Skeletal muscle tissue (tissue), 4 donors: ENCODE measurements around the gene FBLN1. TPM values are rescaled to one million over a fixed set of nuclear protein-coding genes. Genes with fewer than 3 reads are reported as not detected.

Experiments
- H3K27ac ChIP-seq: one replicate; pipeline ENCODE4 v1.7.0; 2013; ENCODE audit warnings: mild to moderate bottlenecking, low read depth, low read length, inconsistent platforms
- H3K27me3 ChIP-seq, 3 donors: one replicate each; pipeline ENCODE4 v1.7.0; 2013; ENCODE audit warnings: low read length in 3 of 3; ENCODE audit not compliant: control insufficient read depth in 3 of 3, insufficient read depth in 3 of 3
- H3K36me3 ChIP-seq, 3 donors: one replicate each; pipeline ENCODE4 v1.7.0; 2013; ENCODE audit warnings: low read length in 3 of 3; ENCODE audit not compliant: control insufficient read depth in 3 of 3, insufficient read depth in 3 of 3
- H3K4me1 ChIP-seq, 3 donors: one replicate each; pipeline ENCODE4 v1.7.0; 2013; ENCODE audit warnings: low read length in 3 of 3, mild to moderate bottlenecking in 3 of 3; ENCODE audit not compliant: control insufficient read depth in 3 of 3, insufficient read depth in 3 of 3
- H3K4me3 ChIP-seq, 3 donors: one replicate each; pipeline ENCODE4 v1.7.0; 2013; ENCODE audit warnings: low read length in 3 of 3
- H3K9ac ChIP-seq, 3 donors: one replicate each; pipeline ENCODE4 v1.7.0; 2013; ENCODE audit warnings: low read length in 3 of 3, mild to moderate bottlenecking in 3 of 3, moderate library complexity in 2 of 3, low read depth in 1 of 3
- H3K9me3 ChIP-seq, 3 donors: one replicate each; pipeline ENCODE4 v1.7.0; 2013; ENCODE audit warnings: low read length in 3 of 3; ENCODE audit not compliant: control insufficient read depth in 3 of 3
- total RNA-seq: library from RNA; depleted of rRNA; stranded (reverse); fragments of >200 nt; gene quantifications from one replicate; pipeline ENCODE4 v1.2.3, GENCODE V29; 2014
- donor health status: Osteomylitis.

Gene FBLN1
- total RNA-seq, 1 donor from 2014 or later, result 105 TPM

DNA sequence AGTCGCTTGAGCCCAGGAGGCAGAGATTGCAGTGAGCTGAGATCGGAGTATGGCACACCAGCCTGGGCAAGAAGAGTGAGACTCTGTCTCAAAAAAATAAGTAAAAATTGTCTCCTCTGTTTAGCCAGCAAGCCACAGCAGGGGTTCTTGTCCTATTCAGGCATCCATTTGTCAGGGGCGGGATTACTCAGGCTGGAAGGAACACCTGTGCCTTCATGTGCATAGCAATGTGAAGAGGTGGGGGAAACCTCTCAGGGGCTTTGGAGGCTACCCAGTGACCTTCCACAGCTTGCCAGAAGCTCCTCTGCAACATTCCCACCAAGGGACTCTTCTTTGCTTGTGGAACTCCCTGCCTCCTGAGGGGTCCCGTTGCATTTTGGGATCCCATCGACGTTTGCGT, 63.3 kb downstream of the FBLN1 start:
- no peak overlapping the region for H3K27ac ChIP-seq
- H3K4me3 ChIP-seq, result no peak overlapping the region
- peaks cover 0 to 9% (median 4%) of the 10 kb centered on the region in 3 donors for H3K36me3 ChIP-seq
- H3K27me3 ChIP-seq, result no peaks in the 10 kb centered on the region
- H3K9me3 ChIP-seq, result peaks cover 0 to 2% (median 0%) of the 10 kb centered on the region in 3 donors
- H3K4me1 ChIP-seq, result peaks cover 4 to 12% (median 7%) of the 10 kb centered on the region in 3 donors
- no peak overlapping the region for H3K9ac ChIP-seq

DNA sequence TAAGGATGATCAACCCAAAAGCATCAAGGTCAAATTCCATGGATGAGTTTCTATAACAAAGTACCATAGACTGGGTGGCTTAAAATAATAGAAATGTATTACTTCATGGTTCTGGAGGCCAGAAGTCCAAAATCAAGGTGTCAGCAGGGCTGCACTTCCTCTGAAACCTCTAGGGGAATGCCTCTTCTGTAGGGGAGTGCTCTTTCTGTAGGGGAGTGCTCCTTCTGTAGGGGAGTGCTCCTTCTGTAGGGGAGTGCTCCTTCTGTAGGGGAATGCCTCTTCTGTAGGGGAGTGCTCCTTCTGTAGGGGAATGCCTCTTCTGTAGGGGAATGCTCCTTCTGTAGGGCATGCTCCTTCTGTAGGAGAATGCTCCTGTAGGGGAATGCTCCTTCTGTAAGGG, 65.5 kb downstream of the FBLN1 start:
- Histone ChIP-seq H3K9me3 (peaks cover 0 to 2% (median 0%) of the 10 kb centered on the region in 3 donors), H3K27me3 (no peaks in the 10 kb centered on the region), H3K4me1 (peaks cover 4 to 12% (median 7%) of the 10 kb centered on the region in 3 donors), H3K4me3 (no peak overlapping the region), H3K36me3 (peaks cover 0 to 5% (median 2%) of the 10 kb centered on the region in 3 donors), H3K27ac (no peak overlapping the region), H3K9ac (no peak overlapping the region)

DNA sequence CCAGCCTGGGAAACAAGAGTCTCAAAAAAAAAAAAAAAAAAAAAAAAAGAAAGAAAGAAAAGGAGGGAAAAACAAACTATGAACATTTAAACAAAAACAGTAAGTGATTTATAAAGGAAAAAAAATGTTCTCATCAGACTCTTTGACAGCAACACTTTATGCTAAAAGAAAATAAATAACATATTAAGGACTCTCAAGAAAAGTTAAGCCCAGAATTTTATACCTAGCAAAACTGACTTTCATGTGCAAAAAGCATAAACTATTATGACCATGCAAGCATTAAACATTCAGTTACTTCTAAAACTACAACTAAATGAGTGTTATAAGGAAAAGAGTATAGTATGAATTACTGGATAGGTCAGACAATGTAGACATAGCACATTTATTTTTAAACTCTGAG, 68.4 kb downstream of the FBLN1 start:
- Histone ChIP-seq H3K4me1 (no peaks in the 10 kb centered on the region), H3K36me3 (no peaks in the 10 kb centered on the region), H3K4me3 (no peak overlapping the region), H3K27me3 (no peaks in the 10 kb centered on the region), H3K27ac (no peak overlapping the region), H3K9me3 (peaks cover 0 to 2% (median 0%) of the 10 kb centered on the region in 3 donors), H3K9ac (no peak overlapping the region)

DNA sequence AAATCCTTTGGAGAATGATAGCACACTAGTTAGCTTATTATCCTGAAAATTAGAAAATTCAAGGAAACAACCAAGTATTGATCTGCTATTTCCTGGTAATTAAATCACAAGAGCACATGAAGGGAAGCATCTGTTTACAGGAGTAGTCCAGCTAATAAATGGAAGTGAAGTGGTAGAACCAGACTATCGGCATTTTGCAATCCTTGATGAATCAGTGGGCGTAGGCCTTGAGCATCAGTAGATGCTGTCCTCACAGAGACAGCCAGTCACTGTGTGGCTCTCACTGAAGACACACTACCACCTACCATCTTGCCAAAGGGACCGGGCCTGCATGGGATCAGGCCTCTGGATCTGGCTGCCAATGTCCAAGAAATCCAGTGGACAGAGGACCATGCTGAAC, 69.8 kb downstream of the FBLN1 start:
- Histone ChIP-seq H3K36me3 (no peaks in the 10 kb centered on the region), H3K27ac (no peak overlapping the region), H3K4me3 (no peak overlapping the region), H3K27me3 (peaks cover 0 to 10% (median 9%) of the 10 kb centered on the region in 3 donors), H3K9me3 (peaks cover 0 to 2% (median 0%) of the 10 kb centered on the region in 3 donors), H3K4me1 (no peaks in the 10 kb centered on the region), H3K9ac (no peak overlapping the region)

DNA sequence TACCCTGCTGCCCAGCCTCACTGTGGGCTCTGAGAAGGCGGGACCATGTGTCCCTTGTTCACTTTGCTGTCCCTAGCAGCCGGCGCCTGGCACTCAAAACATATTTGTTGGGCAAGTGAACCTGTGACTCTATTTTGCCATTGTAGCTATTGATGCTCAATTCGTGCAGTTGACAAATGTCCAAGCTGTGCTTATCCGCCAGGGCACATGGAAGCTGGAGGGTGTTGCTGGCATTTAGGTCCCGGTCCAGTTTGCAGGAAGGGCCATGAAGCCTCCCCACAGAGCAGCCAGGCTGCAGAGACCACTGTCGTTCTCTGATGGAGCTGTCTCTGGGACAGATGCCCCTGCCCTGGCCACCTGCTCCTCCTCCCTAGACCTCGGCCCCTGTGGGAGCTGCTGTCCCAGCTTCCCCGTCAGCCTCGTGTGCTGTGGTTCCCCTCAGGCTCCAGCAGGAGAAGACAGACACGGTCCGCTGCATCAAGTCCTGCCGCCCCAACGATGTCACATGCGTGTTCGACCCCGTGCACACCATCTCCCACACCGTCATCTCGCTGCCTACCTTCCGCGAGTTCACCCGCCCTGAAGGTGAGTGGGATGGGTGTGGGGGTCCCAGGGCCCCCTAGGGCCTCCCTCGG, 71.5 kb downstream of the FBLN1 start:
- Histone ChIP-seq H3K27ac (no peak overlapping the region), H3K4me3 (no peak overlapping the region), H3K9me3 (peaks cover 0 to 2% (median 0%) of the 10 kb centered on the region in 3 donors), H3K27me3 (peaks cover 0 to 17% (median 10%) of the 10 kb centered on the region in 3 donors), H3K36me3 (no peaks in the 10 kb centered on the region), H3K4me1 (peaks cover 0 to 2% (median 2%) of the 10 kb centered on the region in 3 donors), H3K9ac (no peak overlapping the region)

DNA sequence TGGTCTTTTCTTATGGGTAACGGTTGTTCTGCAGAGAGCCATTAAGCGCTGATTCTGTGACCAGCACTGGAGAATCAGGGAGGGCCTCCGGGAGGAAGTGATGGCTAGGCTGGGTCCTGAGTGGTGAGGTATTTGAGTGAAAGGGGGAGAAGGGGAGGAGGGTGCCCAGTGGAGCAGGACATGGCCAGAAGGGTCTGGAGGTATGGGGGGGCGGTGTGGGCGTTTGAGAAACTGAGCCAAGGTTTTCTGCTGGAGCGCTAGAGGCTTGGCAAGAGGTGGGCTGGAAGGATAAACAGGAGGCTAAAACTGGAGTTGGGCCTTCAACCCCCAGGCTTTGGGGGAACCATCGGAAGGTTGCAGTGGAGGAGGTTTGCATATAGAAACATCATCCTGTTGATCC, 72.5 kb downstream of the FBLN1 start:
- peaks cover 0 to 17% (median 12%) of the 10 kb centered on the region in 3 donors for H3K27me3 ChIP-seq
- H3K36me3 ChIP-seq, result no peaks in the 10 kb centered on the region
- no peak overlapping the region for H3K9ac ChIP-seq
- no peak overlapping the region for H3K4me3 ChIP-seq
- H3K4me1 ChIP-seq, result peaks cover 0 to 2% (median 2%) of the 10 kb centered on the region in 3 donors
- peaks cover 0 to 2% (median 0%) of the 10 kb centered on the region in 3 donors for H3K9me3 ChIP-seq
- H3K27ac ChIP-seq, result no peak overlapping the region

DNA sequence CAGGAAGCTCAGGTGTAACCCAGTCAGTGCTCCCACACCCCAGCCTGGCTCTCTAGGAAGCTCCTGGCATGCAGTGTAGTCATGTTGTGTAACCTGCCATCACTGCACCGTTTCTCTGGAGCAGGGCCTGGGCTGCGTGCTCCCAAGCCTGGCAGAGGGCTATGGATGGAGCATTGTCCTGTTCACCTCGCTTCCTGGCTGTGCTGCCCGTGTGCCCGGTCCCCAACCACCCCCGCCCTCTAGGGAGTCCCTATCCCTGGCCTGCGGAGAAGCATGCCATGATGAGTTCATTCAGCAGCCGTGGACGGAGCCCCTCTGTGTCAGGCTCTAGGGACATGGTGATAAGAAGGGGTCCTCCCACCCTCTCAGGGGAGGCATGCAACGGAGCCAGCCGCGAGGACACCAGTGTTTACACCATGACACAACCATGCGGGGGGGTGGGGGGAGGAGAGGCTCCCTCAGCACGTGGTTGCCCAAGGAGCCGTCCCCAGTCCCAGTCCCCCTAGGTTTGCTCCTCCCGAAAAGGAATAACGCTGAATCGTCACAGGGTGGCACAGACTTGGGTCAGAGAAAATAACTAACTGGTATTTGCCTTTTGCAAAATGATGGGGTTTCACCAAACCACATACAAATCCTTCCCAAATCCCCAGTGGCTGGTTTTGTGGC, 73.1 kb downstream of the FBLN1 start:
- Histone ChIP-seq H3K4me1 (peaks cover 0 to 2% (median 2%) of the 10 kb centered on the region in 3 donors), H3K9me3 (peaks cover 0 to under 1% (median 0%) of the 10 kb centered on the region in 3 donors), H3K27ac (no peak overlapping the region), H3K9ac (no peak overlapping the region), H3K27me3 (peaks cover 0 to 17% (median 13%) of the 10 kb centered on the region in 3 donors), H3K4me3 (no peak overlapping the region), H3K36me3 (no peaks in the 10 kb centered on the region)

DNA sequence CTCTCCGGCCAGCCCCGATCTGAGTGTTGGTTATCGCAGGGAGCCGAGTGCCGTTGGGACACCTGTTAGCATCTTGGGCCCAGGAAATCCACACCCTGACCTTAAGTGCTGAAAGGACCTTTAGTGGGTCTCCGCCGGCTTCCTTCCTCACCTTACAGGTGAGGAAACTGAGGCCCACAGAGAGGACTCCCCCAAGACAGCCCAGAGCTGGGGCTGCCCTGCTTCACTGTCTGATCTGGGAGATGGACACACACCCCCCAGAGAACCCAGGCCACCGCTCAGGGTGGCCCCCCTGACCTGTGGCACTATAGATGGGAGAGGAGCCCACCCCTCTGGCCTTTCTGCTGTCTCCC, 73.6 kb downstream of the FBLN1 start:
- H3K9me3 ChIP-seq, result no peaks in the 10 kb centered on the region
- no peak overlapping the region for H3K27ac ChIP-seq
- H3K4me1 ChIP-seq, result peaks cover 0 to 2% (median 2%) of the 10 kb centered on the region in 3 donors
- H3K9ac ChIP-seq, result no peak overlapping the region
- no peaks in the 10 kb centered on the region for H3K36me3 ChIP-seq
- no peak overlapping the region for H3K4me3 ChIP-seq
- peaks cover 0 to 17% (median 13%) of the 10 kb centered on the region in 3 donors for H3K27me3 ChIP-seq

DNA sequence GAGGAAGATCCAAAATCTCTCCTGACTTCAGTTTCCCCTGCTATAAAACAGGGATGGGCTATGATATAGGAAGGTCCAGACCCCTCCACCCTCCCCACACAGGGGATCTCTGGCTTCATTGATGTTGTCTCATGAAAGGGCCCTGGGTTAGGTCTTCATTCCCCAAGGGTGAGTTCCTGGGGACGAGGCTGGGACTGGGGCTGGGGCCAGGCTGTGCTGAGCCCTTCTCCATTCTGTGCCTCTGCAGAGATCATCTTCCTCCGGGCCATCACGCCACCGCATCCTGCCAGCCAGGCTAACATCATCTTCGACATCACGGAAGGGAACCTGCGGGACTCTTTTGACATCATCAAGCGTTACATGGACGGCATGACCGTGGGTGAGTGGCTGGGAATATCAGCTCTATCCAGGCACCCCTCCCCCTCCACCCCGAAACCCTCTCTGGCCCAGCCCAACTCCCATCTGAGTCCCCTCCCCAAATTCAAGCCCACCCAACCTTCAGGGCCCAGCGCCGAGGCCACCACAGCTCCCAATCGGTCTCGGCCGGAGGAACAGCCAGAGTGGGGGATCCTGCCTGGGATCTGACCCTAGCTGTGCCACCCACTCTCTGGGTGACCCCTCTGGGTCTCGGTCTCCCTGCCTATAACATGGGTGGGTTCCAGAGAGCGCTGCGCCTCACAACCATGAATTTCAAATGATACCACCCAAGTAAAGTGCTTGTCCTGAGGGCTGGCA, 74.2 kb downstream of the FBLN1 start:
- Histone ChIP-seq H3K27ac (no peak overlapping the region), H3K4me1 (peaks cover 0 to 2% (median 2%) of the 10 kb centered on the region in 3 donors), H3K4me3 (no peak overlapping the region), H3K9ac (no peak overlapping the region), H3K9me3 (no peaks in the 10 kb centered on the region), H3K27me3 (peaks cover 0 to 17% (median 13%) of the 10 kb centered on the region in 3 donors), H3K36me3 (no peaks in the 10 kb centered on the region)
